Measurements from ENCODE around the gene MTHFSD.

Gene MTHFSD

DNA sequence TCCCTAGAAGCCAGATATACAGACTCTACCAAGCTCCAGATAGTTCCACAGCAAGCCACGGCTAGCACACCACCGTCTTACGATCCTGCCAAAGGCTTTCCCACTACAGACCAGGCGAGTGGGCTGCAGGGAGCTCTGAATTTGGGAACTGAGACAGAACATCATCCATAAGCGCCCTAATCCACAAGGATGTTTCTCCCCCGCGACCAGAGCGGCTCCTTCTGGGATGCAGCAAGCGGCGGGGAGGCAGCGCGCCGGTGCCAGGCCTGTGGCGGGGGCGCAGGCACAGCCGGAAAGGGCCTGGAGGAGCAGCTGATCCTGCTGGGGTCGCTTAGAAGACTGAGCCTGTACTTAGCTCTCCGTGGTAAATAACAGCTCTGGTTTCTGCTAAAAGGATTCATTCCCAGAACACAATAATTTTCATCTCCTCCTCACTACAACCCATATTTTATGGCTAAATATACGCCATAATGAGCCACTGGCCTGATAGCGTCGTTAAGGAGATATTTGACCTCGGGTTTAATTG, 60.9 kb downstream of the MTHFSD start:
- TF ChIP-seq CTCF (conservative IDR thresholded peaks at IDR 0.05; ENCODE audit: low read depth, low read length), result no peak
- no peak for DNase-seq (ENCODE audit: low read depth)

GRCh38 chr16:86492961-86493629, 61.9 kb downstream of the MTHFSD start:
- DNase-seq (ENCODE audit: low read depth), result no peak

More for the DNA sequence above, 60.9 kb downstream of the MTHFSD start:
- H3K4me3 ChIP-seq (ENCODE audit: low read length), result no peak overlapping the region

DNA sequence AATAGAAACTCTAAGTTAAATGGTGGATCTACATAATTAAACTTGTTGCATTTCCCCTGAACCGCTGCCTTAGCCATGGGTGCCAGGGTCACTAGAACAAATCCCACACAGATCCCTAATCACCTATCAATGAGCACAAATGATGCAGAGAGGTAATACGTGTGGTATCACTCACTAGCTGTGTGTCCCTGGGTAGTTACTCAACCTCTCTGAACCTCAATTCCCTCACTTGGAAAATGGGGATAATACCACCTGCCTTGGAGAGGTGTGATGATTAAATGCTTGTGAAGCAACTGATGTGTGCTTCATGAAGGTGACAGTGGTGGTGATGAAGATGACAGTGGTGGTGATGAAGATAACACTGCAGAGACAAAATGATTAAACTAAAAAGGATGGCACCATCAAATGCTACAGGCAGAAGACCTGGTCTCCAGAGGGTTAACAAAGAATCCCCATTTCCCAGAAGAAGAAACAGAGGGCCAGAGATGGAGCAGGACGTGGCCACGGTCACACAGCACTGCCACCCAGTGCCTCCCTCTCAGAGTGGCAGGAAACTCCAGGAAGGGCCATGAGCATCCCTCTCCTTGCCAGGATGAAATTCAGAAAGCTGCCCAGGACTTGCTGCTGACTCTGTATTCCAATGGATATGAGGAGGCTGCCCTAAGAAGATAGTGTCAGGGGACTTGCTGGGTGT, 62.6 kb downstream of the MTHFSD start:
- TF ChIP-seq CTCF (conservative IDR thresholded peaks at IDR 0.05; ENCODE audit: low read depth, low read length), result no peak
- no peak overlapping the region for H3K4me3 ChIP-seq (ENCODE audit: low read length)
- DNase-seq (ENCODE audit: low read depth), result no peak

More at GRCh38 chr16:86492961-86493629, 61.9 kb downstream of the MTHFSD start:
- H3K4me3 ChIP-seq (ENCODE audit: low read length), result no peak overlapping the region
- no peak for TF ChIP-seq CTCF (conservative IDR thresholded peaks at IDR 0.05; ENCODE audit: low read depth, low read length)

- TF ChIP-seq CTCF (conservative IDR thresholded peaks at IDR 0.05; ENCODE audit: low read depth, low read length), result no peak
- DNase-seq (ENCODE audit: low read depth), result no peak
- H3K4me3 ChIP-seq (ENCODE audit: low read length), result no peak overlapping the region
Measured at GRCh38 chr16:86491640-86492023, 63.4 kb downstream of the MTHFSD start.

DNA sequence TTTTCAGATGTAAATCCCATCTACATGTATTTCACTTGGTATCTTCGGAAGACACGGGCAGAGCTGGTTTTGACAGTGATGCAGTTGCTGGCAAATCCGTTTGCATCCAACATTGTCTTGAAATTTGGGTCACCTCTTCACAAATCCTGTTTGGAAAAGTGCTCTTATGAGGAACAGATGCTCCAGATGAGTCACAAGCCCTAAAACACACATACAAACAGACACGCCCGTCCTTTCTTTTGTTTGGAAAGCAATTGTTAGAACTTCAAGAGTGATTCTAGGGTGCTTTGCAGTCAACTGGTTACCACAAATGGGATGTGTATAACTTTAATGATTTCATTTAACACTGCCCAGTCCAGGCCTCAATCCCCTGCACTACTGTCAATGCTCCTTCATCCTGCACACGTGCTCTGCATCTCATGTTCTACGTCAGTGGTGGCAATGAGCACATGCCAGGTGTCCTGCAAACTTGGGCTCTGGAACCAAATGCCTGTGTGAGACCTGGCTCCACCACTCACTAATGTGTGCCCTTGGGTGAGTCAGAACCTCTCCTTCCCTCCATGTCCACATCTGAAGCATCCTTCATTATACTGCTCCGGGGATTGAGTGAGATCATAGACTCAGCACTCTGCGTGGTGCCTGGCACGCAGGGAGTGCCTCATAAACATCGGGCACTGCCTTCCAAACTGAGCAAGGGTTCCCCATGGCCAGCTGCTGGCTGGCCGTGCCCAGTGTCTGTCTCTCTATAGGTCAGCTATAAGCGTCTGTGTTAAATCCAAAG, 64.0 kb downstream of the MTHFSD start:
- no peak overlapping the region for H3K4me3 ChIP-seq (ENCODE audit: low read length)
- DNase-seq (ENCODE audit: low read depth), result no peak
- no peak for TF ChIP-seq CTCF (conservative IDR thresholded peaks at IDR 0.05; ENCODE audit: low read depth, low read length)

DNA sequence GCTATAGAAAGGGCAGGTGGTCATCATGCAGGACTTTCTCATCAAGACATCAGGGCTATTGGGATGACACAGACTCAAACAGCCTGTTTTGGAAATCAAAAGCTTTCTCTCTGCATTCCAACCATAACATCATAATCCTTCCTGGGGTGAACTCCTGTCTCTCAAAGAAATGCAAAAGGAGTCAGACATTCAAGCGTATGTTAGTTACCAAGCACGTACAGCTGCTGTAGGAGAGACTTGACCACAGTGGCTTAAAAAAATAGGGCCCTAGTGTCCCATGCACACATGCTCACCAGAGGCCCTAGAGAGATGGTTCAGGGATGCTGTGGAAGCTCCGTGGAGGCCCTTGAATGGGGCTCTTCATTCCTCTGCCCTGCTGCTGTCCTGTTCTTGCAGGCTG, 69.3 kb downstream of the MTHFSD start:
- no peak for DNase-seq (ENCODE audit: low read depth)
- TF ChIP-seq CTCF (conservative IDR thresholded peaks at IDR 0.05; ENCODE audit: low read depth, low read length), result no peak

More for the DNA sequence above, 69.3 kb downstream of the MTHFSD start:
- H3K4me3 ChIP-seq (ENCODE audit: low read length), result no peak overlapping the region
